Posterior cingulate gyrus (tissue), 11 donors: ENCODE results near the gene PLEKHA5.
"Not testable (repeated sequence)": the region's sequence is repeated elsewhere in the genome, so short reads cannot be mapped to it uniquely, and the experiment has no call there.

Source experiments
- DNase-seq, 10 donors: peaks; one replicate each; pipeline versions ENCODE4 v3.0.0 to v3.0.0-alpha.2; 2020 to 2021; ENCODE audit warnings: mixed read lengths in 3 of 10
- intact Hi-C: fragments of 100-400 bp; cut with DNase I; formaldehyde crosslinking; loops from one replicate; pipeline ENCODE4 v1.15.1; 2023

The PLEKHA5 gene

GRCh38 chr12:19223018-19223417, 93.5 kb downstream of the PLEKHA5 start:
- no peak for DNase-seq
- intact Hi-C loops: no loop called here

GRCh38 chr12:19223695-19224094, 94.2 kb downstream of the PLEKHA5 start:
- intact Hi-C loops: no loop called here
- DNase-seq: no peak

- no peak for DNase-seq
- intact Hi-C loops: no loop called here
Observed at GRCh38 chr12:19224746-19225145, 95.2 kb downstream of the PLEKHA5 start.

GRCh38 chr12:19227190-19227879, 97.8 kb downstream of the PLEKHA5 start:
- no peak for DNase-seq
- intact Hi-C loops: no loop called here

GRCh38 chr12:19227880-19228210, 98.3 kb downstream of the PLEKHA5 start:
- no peak for DNase-seq
- intact Hi-C loops: no loop called here

- intact Hi-C loops, DNase-seq: not testable (repeated sequence)
Observed at GRCh38 chr12:19229021-19229420, 99.5 kb downstream of the PLEKHA5 start.

- intact Hi-C loops: no loop called here
- DNase-seq: peak in 3 of 10 donors; percentile 60 to 75 (median 74)
Observed at GRCh38 chr12:19230299-19230866, 100.8 kb downstream of the PLEKHA5 start.

- intact Hi-C loops: no loop called here
Observed at GRCh38 chr12:19230896-19231295, 101.4 kb downstream of the PLEKHA5 start.

GRCh38 chr12:19234171-19234704, 104.7 kb downstream of the PLEKHA5 start:
- DNase-seq: no peak
- intact Hi-C loops: no loop called here

More at GRCh38 chr12:19230896-19231295, 101.4 kb downstream of the PLEKHA5 start:
- no peak for DNase-seq

GRCh38 chr12:19234981-19235871, 105.7 kb downstream of the PLEKHA5 start:
- DNase-seq: no peak
- intact Hi-C loops: no loop called here

GRCh38 chr12:19236656-19237055, 107.1 kb downstream of the PLEKHA5 start:
- DNase-seq: peak in 7 of 10 donors; percentile 16 to 87 (median 32)
- intact Hi-C loops: no loop called here

- intact Hi-C loops: no loop called here
- DNase-seq: no peak
Observed at GRCh38 chr12:19238540-19238939, 109.0 kb downstream of the PLEKHA5 start.

- intact Hi-C loops: no loop called here
- DNase-seq: no peak
Observed at GRCh38 chr12:19239102-19239501, 109.6 kb downstream of the PLEKHA5 start.

- DNase-seq: peak in 1 of 10 donors; percentile 62
- intact Hi-C loops: no loop called here
Observed at GRCh38 chr12:19239616-19240234, 110.2 kb downstream of the PLEKHA5 start.

GRCh38 chr12:19242581-19242980, 113.0 kb downstream of the PLEKHA5 start:
- intact Hi-C loops: no loop called here
- DNase-seq: no peak

- no peak for DNase-seq
- intact Hi-C loops: no loop called here
Observed at GRCh38 chr12:19243551-19243950, 114.0 kb downstream of the PLEKHA5 start.

GRCh38 chr12:19244312-19244711, 114.8 kb downstream of the PLEKHA5 start:
- DNase-seq: no peak
- intact Hi-C loops: no loop called here

GRCh38 chr12:19245106-19245505, 115.6 kb downstream of the PLEKHA5 start:
- intact Hi-C loops: no loop called here
- no peak for DNase-seq

GRCh38 chr12:19245666-19246065, 116.1 kb downstream of the PLEKHA5 start:
- intact Hi-C loops: no loop called here

GRCh38 chr12:19246933-19247332, 117.4 kb downstream of the PLEKHA5 start:
- DNase-seq: no peak
- intact Hi-C loops: no loop called here

More at GRCh38 chr12:19245666-19246065, 116.1 kb downstream of the PLEKHA5 start:
- no peak for DNase-seq
